SK-N-SH (cell line): ENCODE results near the gene HSPG2. TPM values are rescaled to one million over a fixed set of nuclear protein-coding genes. Genes with fewer than 3 reads are reported as not detected.

Source experiments
- CTCF ChIA-PET: fragments of 300-600, 350-600 bp; formaldehyde crosslinking; extraction: SDS; loops from one replicate; lab custom pipeline; 2021; lab: Yijun Ruan, JAX
- POLR2A ChIA-PET: fragments of 350-600 bp; sonication (Branson Sonifier 250); formaldehyde crosslinking; extraction: SDS; loops from one replicate; lab custom pipeline; 2020; ENCODE audit warnings: antibody characterized with exemption, inconsistent platforms; lab: Yijun Ruan, JAX
- DNase-seq: peaks from one replicate; pipeline ENCODE4 v3.0.0; 2012
- H2AFZ ChIP-seq: fragments of 200-600 bp; sonication (generic); 2 replicates; pipeline ENCODE4 v1.8.1; 2016; ENCODE audit warnings: antibody characterized with exemption, mild to moderate bottlenecking, low read depth
- H3F3A ChIP-seq: fragments of 200-600 bp; sonication (generic); replicated peaks from 2 replicates; pipeline ENCODE3; 2016; ENCODE audit warnings: antibody characterized with exemption, mild to moderate bottlenecking; ENCODE audit not compliant: insufficient read depth
- H3K27ac ChIP-seq, 2 experiments: fragments of 200-500 bp in 1 of 2; fragments of 200-600 bp in 1 of 2; sonication (Bioruptor generic) in 1 of 2; sonication (generic), shearing (Covaris generic) in 1 of 2; 2 replicates each; pipeline versions ENCODE4 v1.5.1 to v1.6.1; 2014 to 2016; ENCODE audit warnings: low read depth in 2 of 2, inconsistent platforms in 1 of 2, low read length in 1 of 2, mild to moderate bottlenecking in 1 of 2, mixed read lengths in 1 of 2
- H3K27me3 ChIP-seq: fragments of 200-600 bp; sonication (generic), shearing (Covaris generic); 2 replicates; pipeline ENCODE4 v1.6.1; 2016; ENCODE audit warnings: mixed run types; ENCODE audit not compliant: insufficient read depth
- H3K36me3 ChIP-seq, 2 experiments: fragments of 200-500 bp in 1 of 2; fragments of 200-600 bp in 1 of 2; sonication (Bioruptor generic) in 1 of 2; sonication (generic) in 1 of 2; replicated peaks in 1 of 2; 2 replicates each; pipeline versions ENCODE3 to v1.5.1; 2014 to 2016; ENCODE audit warnings: low read length in 1 of 2, mild to moderate bottlenecking in 1 of 2; ENCODE audit not compliant: insufficient read depth in 2 of 2, control insufficient read depth in 1 of 2
- H3K4me1 ChIP-seq, 2 experiments: fragments of 200-500 bp in 1 of 2; fragments of 200-600 bp in 1 of 2; sonication (Bioruptor generic) in 1 of 2; sonication (generic), shearing (Covaris generic) in 1 of 2; 2 replicates each; pipeline versions ENCODE4 v1.5.1 to v1.6.1; 2014 to 2016; ENCODE audit warnings: low read depth in 1 of 2, low read length in 1 of 2, mixed run types in 1 of 2; ENCODE audit not compliant: insufficient read depth in 2 of 2, control insufficient read depth in 1 of 2
- H3K4me2 ChIP-seq: fragments of 200-600 bp; sonication (generic), shearing (Covaris generic); 2 replicates; pipeline ENCODE4 v1.6.1; 2017; ENCODE audit warnings: mixed run types
- H3K4me3 ChIP-seq, 2 experiments: fragments of 200-500 bp in 1 of 2; fragments of 200-600 bp in 1 of 2; sonication (Bioruptor generic) in 1 of 2; sonication (generic), shearing (Covaris generic) in 1 of 2; 2 replicates each; pipeline versions ENCODE4 v1.5.1 to v1.8.1; 2014 to 2016; ENCODE audit warnings: low read depth in 2 of 2, inconsistent platforms in 1 of 2, low read length in 1 of 2, mild to moderate bottlenecking in 1 of 2, mixed read lengths in 1 of 2, moderate library complexity in 1 of 2
- H3K79me2 ChIP-seq: fragments of 200-600 bp; sonication (generic); 2 replicates; pipeline ENCODE4 v1.8.1; 2017; ENCODE audit warnings: mild to moderate bottlenecking; ENCODE audit not compliant: insufficient read depth
- H3K9ac ChIP-seq: fragments of 200-600 bp; sonication (generic); 2 replicates; pipeline ENCODE4 v1.6.1; 2017; ENCODE audit warnings: mixed run types
- H3K9me2 ChIP-seq: fragments of 200-600 bp; sonication (generic); 2 replicates; pipeline ENCODE4 v1.6.1; 2017; ENCODE audit warnings: mixed run types
- H3K9me3 ChIP-seq: fragments of 200-600 bp; sonication (generic); 2 replicates; pipeline ENCODE4 v1.6.1; 2017; ENCODE audit warnings: mixed run types, mild to moderate bottlenecking, moderate library complexity
- H4K20me1 ChIP-seq: fragments of 200-600 bp; sonication (generic); 2 replicates; pipeline ENCODE4 v1.6.1; 2017; ENCODE audit warnings: mild to moderate bottlenecking, mixed run types; ENCODE audit not compliant: insufficient read depth
- CHD2 ChIP-seq: fragments of 150-350 bp; IDR thresholded peaks from 2 replicates; pipeline ENCODE4 v1.6.1; 2018; ENCODE audit warnings: low read length; ENCODE audit not compliant: partially characterized antibody
- ELF1 ChIP-seq: IDR thresholded peaks from 2 replicates; pipeline ENCODE4 v1.4.0; 2012
- EP300 ChIP-seq, 2 experiments: IDR thresholded peaks; 2 replicates each; pipeline versions ENCODE4 v1.4.0 to v1.6.1; 2012; ENCODE audit warnings: borderline replicate concordance in 1 of 2, low read depth in 1 of 2, low read length in 1 of 2
- EZH2phosphoT487 ChIP-seq: fragments of 200-600 bp; sonication (generic); IDR thresholded peaks from 2 replicates; pipeline ENCODE4 v1.6.1; 2017; ENCODE audit warnings: low read depth, mixed run types, mild to moderate bottlenecking, antibody characterized with exemption, moderate library complexity, borderline replicate concordance
- FOSL2 ChIP-seq: IDR thresholded peaks from 2 replicates; pipeline ENCODE4 v1.4.0; 2012; ENCODE audit warnings: low read depth, mild to moderate bottlenecking, moderate library complexity, borderline replicate concordance
- FOXJ3 ChIP-seq: sonication (generic); formaldehyde crosslinking; IDR thresholded peaks from 2 replicates; pipeline ENCODE4 v1.5.1; 2020; ENCODE audit warnings: mild to moderate bottlenecking, missing genetic modification reagents
- FOXM1 ChIP-seq: IDR thresholded peaks from 2 replicates; pipeline ENCODE4 v1.4.0; 2012; ENCODE audit warnings: low read depth, mild to moderate bottlenecking
- GATA2 ChIP-seq: sonication (generic); formaldehyde crosslinking; IDR thresholded peaks from 2 replicates; pipeline ENCODE4 v1.5.0; 2020; ENCODE audit warnings: mild to moderate bottlenecking, missing genetic modification reagents
- IRF3 ChIP-seq: fragments of 150-350 bp; IDR thresholded peaks from 2 replicates; pipeline ENCODE4 v1.6.1; 2016; ENCODE audit warnings: mild to moderate bottlenecking, low read depth, low read length
- JUND ChIP-seq: IDR thresholded peaks from 2 replicates; pipeline ENCODE4 v1.4.0; 2012
- MAX ChIP-seq: IDR thresholded peaks from 2 replicates; pipeline ENCODE4 v1.4.0; 2012; ENCODE audit warnings: low read depth
- MEF2A ChIP-seq: IDR thresholded peaks from 2 replicates; pipeline ENCODE4 v1.4.0; 2012; ENCODE audit warnings: low read depth, borderline replicate concordance
- MXI1 ChIP-seq: IDR thresholded peaks from 2 replicates; pipeline ENCODE4 v1.6.1; 2012; ENCODE audit warnings: mild to moderate bottlenecking, low read depth, low read length, improper control_type of control experiment
- NFIC ChIP-seq: IDR thresholded peaks from 2 replicates; pipeline ENCODE4 v1.4.0; 2012; ENCODE audit warnings: borderline replicate concordance
- RAD21 ChIP-seq: IDR thresholded peaks from 2 replicates; pipeline ENCODE4 v1.6.1; 2012; ENCODE audit warnings: mild to moderate bottlenecking, low read length
- RCOR1 ChIP-seq: fragments of 150-350 bp; IDR thresholded peaks from 2 replicates; pipeline ENCODE4 v1.6.1; 2017; ENCODE audit warnings: antibody characterized with exemption, low read length
- REST ChIP-seq: IDR thresholded peaks from 2 replicates; pipeline ENCODE4 v1.6.1; 2012; ENCODE audit warnings: mild to moderate bottlenecking, low read depth, low read length, moderate library complexity
- RFX5 ChIP-seq: IDR thresholded peaks from 2 replicates; pipeline ENCODE4 v1.6.1; 2012; ENCODE audit warnings: mild to moderate bottlenecking, improper control_type of control experiment, low read length
- SMC3 ChIP-seq: IDR thresholded peaks from 2 replicates; pipeline ENCODE4 v1.6.1; 2012; ENCODE audit warnings: low read depth, low read length, improper control_type of control experiment
- TAF1 ChIP-seq: IDR thresholded peaks from 2 replicates; pipeline ENCODE4 v1.6.1; 2012; ENCODE audit warnings: low read depth, mild to moderate bottlenecking, low read length, moderate library complexity, borderline replicate concordance
- TEAD4 ChIP-seq: IDR thresholded peaks from 2 replicates; pipeline ENCODE4 v1.4.0; 2012; ENCODE audit warnings: mild to moderate bottlenecking, borderline replicate concordance; ENCODE audit not compliant: insufficient read depth
- YY1 ChIP-seq: IDR thresholded peaks from 2 replicates; pipeline ENCODE4 v1.4.0; 2012; ENCODE audit warnings: low read depth, mild to moderate bottlenecking
- ZBTB33 ChIP-seq: IDR thresholded peaks from 2 replicates; pipeline ENCODE4 v1.4.0; 2012; ENCODE audit warnings: low read depth, borderline replicate concordance
- WGBS: methylation state at CpG from one replicate; pipeline ENCODE4 v1.1.6; 2017; ENCODE audit warnings: low lambda C conversion rate; 5-methylcytosine and 5-hydroxymethylcytosine counted together
- polyA plus RNA-seq, 3 experiments: library from polyadenylated mRNA; depleted of rRNA; stranded (reverse); fragments of >200 nt; gene quantifications; 2 replicates each; pipeline ENCODE4 v1.2.3, GENCODE V29; 2012

The HSPG2 gene
- polyA plus RNA-seq, 1 of the 3 experiments (the other 2 are of a cell fraction), result 28.9 TPM

- no peak for TF ChIP-seq ZBTB33
- peak; percentile 33; the same call in 1 of the 2 replicates for TF ChIP-seq FOSL2
- no peak for TF ChIP-seq RAD21
- TF ChIP-seq TAF1, result peak; percentile 62; the same call in 1 of the 2 replicates
- TF ChIP-seq MEF2A, result no peak
- TF ChIP-seq FOXJ3 (CRISPR knock-in tag), result no peak
- no peak for TF ChIP-seq FOXM1
- peak; percentile 60; the same call in 1 of the 2 replicates for TF ChIP-seq TEAD4
- peak; percentile 15; the same call in 1 of the 2 replicates for TF ChIP-seq YY1
- TF ChIP-seq IRF3, result no peak
Measured at GRCh38 chr1:21939650-21940374, 2.7 kb upstream of the HSPG2 start (continued).

- peak overlapping the region; percentile 54 for H3K9ac ChIP-seq
- DNase-seq, result no peak
- H3K4me3 ChIP-seq, result no peak overlapping the region
- POLR2A ChIA-PET, result interaction anchor here (0.6 kb wide), 1 partner anchor 822 kb away, joined by 3 read pairs; no protein-coding TSS in a partner anchor
- no peaks in the 10 kb centered on the region for H3K36me3 ChIP-seq
- peaks cover 29% of the 10 kb centered on the region for H3K79me2 ChIP-seq
- H3F3A ChIP-seq, result peaks cover 32% of the 10 kb centered on the region
- no peaks in the 10 kb centered on the region for H3K9me3 ChIP-seq
- peak overlapping the region; percentile 82 for H2AFZ ChIP-seq
- H3K27ac ChIP-seq, result peak overlapping the region in 1 of 2 experiments; percentile 83; a peak in 2 of 4 replicates
- CTCF ChIA-PET, result interaction anchor here (0.8 to 1.7 kb wide), 7 partner anchors 13 to 86 kb away, joined by 3 to 7 read pairs (median 4); no protein-coding TSS in a partner anchor
- no peaks in the 10 kb centered on the region for H4K20me1 ChIP-seq
- 70% methylated on average over 8 of the region's 11 CpGs for WGBS
- peak overlapping the region; percentile 39; the same call in 1 of the 2 replicates for H3K4me2 ChIP-seq
- H3K9me2 ChIP-seq, result no peaks in the 10 kb centered on the region
- no peaks in the 10 kb centered on the region for H3K27me3 ChIP-seq
- H3K4me1 ChIP-seq, result peaks cover 24 to 39% of the 10 kb centered on the region in 2 experiments; a peak in 3 of 4 replicates
- TF ChIP-seq FOXM1 (no peak), FOSL2 (no peak), CHD2 (no peak), REST (no peak), SMC3 (no peak), ELF1 (no peak), RCOR1 (no peak), EP300 (IDR thresholded peaks at IDR 0.05; ENCODE audit: borderline replicate concordance in 1 of 2, low read depth in 1 of 2, low read length in 1 of 2) (no peak), JUND (no peak), RFX5 (no peak), GATA2 (no peak), TAF1 (no peak), EZH2phosphoT487 (no peak), NFIC (no peak), MAX (no peak), MXI1 (no peak)
Measured at GRCh38 chr1:21938732-21939538, 1.8 kb upstream of the HSPG2 start.
